Activated CD4-positive, alpha-beta T cell treated with anti-CD3 and anti-CD28 coated beads for 36 hours (primary cell): ENCODE data around the gene CDC25B. TPM values are rescaled to one million over a fixed set of nuclear protein-coding genes. Genes with fewer than 3 reads are reported as not detected.
A peak's percentile ranks its signal among the peaks of the same experiment; 100 is the strongest.
"Not testable (repeated sequence)": the region's sequence is repeated elsewhere in the genome, so short reads cannot be mapped to it uniquely, and the experiment has no call there.

ENCODE experiments used
- ATAC-seq: fragments of 200-7000 bp; cut with Tn5 transposase; one replicate; pipeline ENCODE4 v1.10.0; 2021; ENCODE audit warnings: mild to moderate bottlenecking, moderate library complexity
- CTCF ChIA-PET: fragments of 350-600 bp; sonication (Branson Sonifier 250); formaldehyde crosslinking; loops from one replicate; lab custom pipeline; 2021; ENCODE audit warnings: antibody characterized with exemption; lab: Charles Lee
- POLR2A ChIA-PET: fragments of 350-600 bp; sonication (Branson Sonifier 250); formaldehyde crosslinking; loops from one replicate; lab custom pipeline; 2021; ENCODE audit warnings: antibody characterized with exemption, inconsistent platforms; lab: Charles Lee
- DNase-seq: peaks from one replicate; pipeline ENCODE4 v3.0.0-alpha.2; 2020
- H3K27ac Mint-ChIP-seq: one replicate; pipeline ENCODE4 v1.8.0; 2021; ENCODE audit warnings: mixed read lengths
- H3K27me3 Mint-ChIP-seq: one replicate; pipeline ENCODE4 v1.8.0; 2021; ENCODE audit warnings: mixed read lengths
- H3K36me3 Mint-ChIP-seq: one replicate; pipeline ENCODE4 v1.8.0; 2021; ENCODE audit warnings: low read depth, mixed read lengths
- H3K4me1 Mint-ChIP-seq: one replicate; pipeline ENCODE4 v1.8.0; 2021; ENCODE audit warnings: mixed read lengths
- H3K4me3 Mint-ChIP-seq: one replicate; pipeline ENCODE4 v1.8.0; 2021; ENCODE audit warnings: mild to moderate bottlenecking, moderate library complexity, mixed read lengths
- H3K9me3 Mint-ChIP-seq: one replicate; pipeline ENCODE4 v1.8.0; 2021; ENCODE audit warnings: low read depth, mixed read lengths
- intact Hi-C, 2 experiments: fragments of 100-400 bp; cut with DNase I in 1 of 2; cut with micrococcal nuclease in 1 of 2; formaldehyde crosslinking; loops; one replicate each; pipeline versions ENCODE4 v1.14.2 to v1.15.1; 2022 to 2024; cut with DNase I, micrococcal nuclease
- total RNA-seq, 2 experiments: library from RNA; stranded (reverse); gene quantifications; one replicate each; pipeline ENCODE4 v1.2.3, GENCODE V29; 2021

Gene CDC25B
- total RNA-seq, 2 experiments from 2014 or later: 79.8 to 96.2 TPM

DNA sequence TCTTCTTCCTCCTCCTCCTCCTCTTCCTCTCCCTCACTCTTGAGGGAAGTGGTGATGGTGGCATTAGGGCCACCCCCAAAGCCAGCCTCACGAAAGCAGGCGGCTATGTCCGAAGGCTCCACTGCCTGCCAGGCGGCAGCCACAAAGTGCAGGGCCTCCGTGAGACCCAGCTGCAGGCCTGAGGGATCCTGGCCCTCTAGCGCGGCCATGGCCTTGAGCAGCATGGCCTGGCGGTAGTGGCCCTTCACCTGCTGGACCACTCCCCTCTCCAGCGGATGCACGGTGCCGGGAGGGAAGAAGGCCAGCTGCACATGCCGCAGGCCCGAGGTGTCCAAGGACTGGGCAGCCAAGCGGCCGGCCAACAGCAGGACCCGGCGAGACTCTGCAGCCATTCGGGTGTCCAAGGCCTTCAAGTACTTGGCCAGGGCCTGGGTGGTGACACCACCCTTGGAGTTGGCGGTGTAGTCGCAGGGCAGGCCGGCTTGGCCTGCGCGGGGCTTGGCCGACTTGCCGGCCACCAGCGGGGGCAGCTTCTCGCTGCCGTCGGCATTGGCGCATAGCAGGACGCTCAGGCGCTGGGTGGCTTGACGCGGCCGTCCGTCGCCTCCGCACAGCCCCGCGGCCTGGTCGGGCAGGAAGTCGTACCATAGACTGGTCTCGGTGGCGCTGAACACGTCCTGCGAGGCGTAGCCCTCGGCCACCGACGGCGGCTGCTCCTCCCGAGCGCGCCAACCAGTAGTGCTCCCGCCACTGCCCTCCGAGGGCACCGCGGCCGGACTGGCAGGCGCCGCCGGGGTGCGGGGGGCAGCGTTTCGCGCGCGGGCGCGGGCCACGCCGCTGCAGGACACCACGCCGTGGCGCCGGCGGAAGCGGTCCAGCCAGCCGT lies 10.6 kb upstream of the CDC25B start:
- no peak overlapping the region for H3K27ac Mint-ChIP-seq

DNA sequence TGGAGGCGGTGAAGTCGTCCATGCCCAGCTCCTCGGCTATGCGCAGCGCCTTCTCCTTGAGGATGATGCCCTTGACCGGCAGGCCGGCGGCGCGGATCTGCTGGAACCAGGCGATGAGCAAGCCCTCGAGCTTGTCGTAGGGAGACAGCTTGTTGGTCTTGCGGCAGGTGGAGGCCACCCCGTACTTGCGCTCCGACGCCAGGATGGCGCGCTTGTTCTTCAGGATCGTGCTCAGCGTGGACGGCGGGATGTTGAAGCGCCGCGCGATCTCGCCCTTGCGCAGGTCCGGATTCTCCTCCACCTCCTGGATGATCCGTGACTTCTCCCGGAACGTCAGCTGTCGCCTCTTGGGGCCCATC lies 10.0 kb upstream of the CDC25B start:
- Mint-ChIP-seq H3K4me1 (peaks cover 45% of the 10 kb centered on the region), H3K27me3 (no peaks in the 10 kb centered on the region), H3K4me3 (peak overlapping the region; percentile 77), H3K27ac (peak overlapping the region; percentile 84), H3K9me3 (no peaks in the 10 kb centered on the region), H3K36me3 (peaks cover 13% of the 10 kb centered on the region)
- DNase-seq (peak; percentile 69), ATAC-seq (peak; percentile 32)
- intact Hi-C loops: loop anchor here (1.0 to 5.0 kb wide), 10 partner anchors 9 to 299 kb away; partner anchors contain the start of genes AP5S1 (in 2 of the 2), ADISSP (in 1 of the 2), MAVS (in 1 of the 2) and PANK2 (in 1 of the 2)
- POLR2A ChIA-PET: interaction anchor here (1.2 to 2.4 kb wide), 4 partner anchors 14 to 32 kb away, joined by 4 to 7 read pairs (median 4); partner anchors contain the start of gene ADISSP
- CTCF ChIA-PET: interaction anchor here (0.6 to 6.3 kb wide), 7 partner anchors 13 to 307 kb away, joined by 3 to 44 read pairs (median 4); partner anchors contain the start of genes ADISSP and AP5S1

More for the DNA sequence above, 10.6 kb upstream of the CDC25B start:
- POLR2A ChIA-PET: interaction anchor here (1.2 to 2.4 kb wide), 4 partner anchors 15 to 32 kb away, joined by 4 to 7 read pairs (median 4); partner anchors contain the start of gene ADISSP
- Mint-ChIP-seq H3K9me3 (no peaks in the 10 kb centered on the region), H3K27me3 (no peaks in the 10 kb centered on the region), H3K36me3 (peaks cover 13% of the 10 kb centered on the region), H3K4me1 (peaks cover 52% of the 10 kb centered on the region), H3K4me3 (peak overlapping the region; percentile 77)
- CTCF ChIA-PET: interaction anchor here (0.5 to 6.3 kb wide), 7 partner anchors 14 to 269 kb away, joined by 3 to 44 read pairs (median 4); partner anchors contain the start of genes ADISSP and AP5S1
- DNase-seq: no peak
- no peak for ATAC-seq
- intact Hi-C loops: loop anchor here (1.0 to 5.0 kb wide), 10 partner anchors 10 to 300 kb away; partner anchors contain the start of genes AP5S1 (in 2 of the 2), ADISSP (in 1 of the 2), MAVS (in 1 of the 2) and PANK2 (in 1 of the 2)

- ChIA-PET CTCF (interaction anchor here (0.6 to 6.3 kb wide), 17 partner anchors 9 to 307 kb away, joined by 3 to 44 read pairs (median 4); partner anchors contain the start of genes ADISSP and AP5S1), POLR2A (interaction anchor here (0.6 to 2.4 kb wide), 5 partner anchors 14 to 34 kb away, joined by 3 to 7 read pairs (median 4); partner anchors contain the start of genes ADISSP and AP5S1)
- peak within 1 kb of the TSS; percentile 84 for H3K27ac Mint-ChIP-seq
- intact Hi-C loops: loop anchor here (1.0 to 5.0 kb wide), 10 partner anchors 9 to 299 kb away; partner anchors contain the start of genes AP5S1 (in 2 of the 2), ADISSP (in 1 of the 2), MAVS (in 1 of the 2) and PANK2 (in 1 of the 2)
- peak within 1 kb of the TSS; percentile 77 for H3K4me3 Mint-ChIP-seq
- ATAC-seq (peak; percentile 89), DNase-seq (peak; percentile 95)
- H3K4me1 Mint-ChIP-seq: peaks cover 39% of the 10 kb centered on the region
- peaks cover 13% of the 10 kb centered on the region for H3K36me3 Mint-ChIP-seq
- H3K9me3 Mint-ChIP-seq: no peaks in the 10 kb centered on the region
- H3K27me3 Mint-ChIP-seq: no peaks in the 10 kb centered on the region
These were observed 9.3 kb upstream of the CDC25B start, which contains the start of gene CENPB for GRCh38 chr20:3786665-3787323. TSS of gene CENPB (minus strand) at chr20:3786740. CDS start at chr20:3786483, 257 bp downstream.

- Mint-ChIP-seq H3K27me3 (no peaks in the 10 kb centered on the region), H3K4me1 (peaks cover 35% of the 10 kb centered on the region), H3K27ac (peak overlapping the region; percentile 11), H3K36me3 (peaks cover 13% of the 10 kb centered on the region), H3K4me3 (peak overlapping the region; percentile 59), H3K9me3 (no peaks in the 10 kb centered on the region)
- no peak for ATAC-seq
- POLR2A ChIA-PET: interaction anchor here (1.9 kb wide), 1 partner anchor 13 kb away, joined by 4 read pairs; no protein-coding TSS in a partner anchor
- intact Hi-C loops: loop anchor here (1.0 to 5.0 kb wide), 6 partner anchors 8 to 250 kb away; partner anchors contain the start of genes MAVS (in 1 of the 2) and PANK2 (in 1 of the 2)
- no peak for DNase-seq
- CTCF ChIA-PET: interaction anchor here (0.6 to 6.3 kb wide), 15 partner anchors 9 to 105 kb away, joined by 3 to 44 read pairs (median 4); partner anchors contain the start of genes ADISSP and AP5S1
These were observed 8.6 kb upstream of the CDC25B start for GRCh38 chr20:3787324-3788014.

- POLR2A ChIA-PET: interaction anchor here (0.8 kb wide), 1 partner anchor 99 kb away, joined by 6 read pairs; no protein-coding TSS in a partner anchor
- Mint-ChIP-seq H3K36me3 (peaks cover 8% of the 10 kb centered on the region), H3K4me1 (peaks cover 27% of the 10 kb centered on the region), H3K27ac (no peak overlapping the region), H3K4me3 (no peak overlapping the region), H3K9me3 (no peaks in the 10 kb centered on the region), H3K27me3 (no peaks in the 10 kb centered on the region)
- CTCF ChIA-PET: interaction anchor here (0.6 to 6.3 kb wide), 6 partner anchors 20 to 141 kb away, joined by 3 to 44 read pairs (median 4); partner anchors contain the start of genes ADISSP and AP5S1
- DNase-seq (no peak), ATAC-seq (no peak)
- intact Hi-C loops: loop anchor here in 1 of 2 experiments (5.0 kb wide), 1 partner anchor 249 kb away; no protein-coding TSS in a partner anchor
These were observed 7.4 kb upstream of the CDC25B start for GRCh38 chr20:3788685-3789155.

- H3K36me3 Mint-ChIP-seq, H3K27ac Mint-ChIP-seq, POLR2A ChIA-PET, H3K27me3 Mint-ChIP-seq, DNase-seq, H3K4me3 Mint-ChIP-seq, H3K9me3 Mint-ChIP-seq, ATAC-seq: not testable (repeated sequence)
- intact Hi-C loops: loop anchor here in 1 of 2 experiments (5.0 kb wide), 1 partner anchor 248 kb away; no protein-coding TSS in a partner anchor
- H3K4me1 Mint-ChIP-seq: peaks cover 27% of the 10 kb centered on the region
- CTCF ChIA-PET: interaction anchor here (0.6 to 6.3 kb wide), 3 partner anchors 21 to 140 kb away, joined by 4 to 44 read pairs (median 4); partner anchors contain the start of gene AP5S1
These were observed 6.9 kb upstream of the CDC25B start for GRCh38 chr20:3789201-3789600.

- CTCF ChIA-PET: interaction anchor here (2.6 kb wide), 1 partner anchor 26 kb away, joined by 6 read pairs; the partner anchor contains the start of gene AP5S1
- H3K9me3 Mint-ChIP-seq, H3K27ac Mint-ChIP-seq, ATAC-seq, H3K27me3 Mint-ChIP-seq, DNase-seq, H3K4me3 Mint-ChIP-seq, POLR2A ChIA-PET: not testable (repeated sequence)
- Mint-ChIP-seq H3K36me3 (peaks cover 22% of the 10 kb centered on the region), H3K4me1 (peaks cover 31% of the 10 kb centered on the region)
- intact Hi-C loops: loop anchor here in 1 of 2 experiments (10.0 kb wide), 1 partner anchor 291 kb away; no protein-coding TSS in a partner anchor
These were observed 1.9 kb upstream of the CDC25B start for GRCh38 chr20:3794168-3794567.

DNA sequence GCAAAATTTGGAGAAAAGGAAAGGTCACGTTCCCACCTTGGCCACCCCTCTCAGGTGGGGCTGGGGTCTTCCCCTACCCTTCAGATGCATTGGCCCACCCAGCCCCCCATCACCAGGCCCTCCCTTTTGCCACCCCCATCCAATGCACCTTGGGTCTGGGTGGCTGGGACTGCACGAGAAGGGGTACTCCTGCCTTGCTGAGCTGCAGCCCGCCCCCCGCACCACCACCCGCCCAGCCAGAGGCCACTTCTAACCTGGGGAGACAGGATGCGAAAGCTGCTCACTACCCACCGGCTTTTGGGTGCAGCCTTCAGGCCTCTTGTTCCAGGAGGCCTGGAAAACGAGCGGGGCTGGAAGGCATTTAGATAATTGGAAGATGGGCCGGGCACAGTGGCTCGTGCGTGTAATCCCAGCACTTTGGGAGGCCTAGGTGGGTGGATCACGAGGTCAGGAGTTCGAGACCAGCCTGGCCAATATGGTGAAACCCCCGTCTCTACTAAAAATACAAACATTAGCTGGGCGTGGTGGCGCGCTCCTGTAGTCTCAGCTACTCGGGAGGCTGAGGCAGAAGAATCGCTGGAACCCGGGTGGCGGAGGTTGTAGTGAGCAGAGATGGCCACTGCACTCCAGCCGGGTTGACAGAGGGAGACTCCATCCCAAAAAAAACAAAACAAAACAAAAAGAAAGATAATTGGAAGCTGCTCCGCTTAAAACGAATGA lies 1.2 kb upstream of the CDC25B start:
- Mint-ChIP-seq H3K27me3 (no peaks in the 10 kb centered on the region), H3K4me1 (peaks cover 38% of the 10 kb centered on the region), H3K36me3 (peaks cover 25% of the 10 kb centered on the region), H3K9me3 (no peaks in the 10 kb centered on the region), H3K4me3 (peak overlapping the region; percentile 93), H3K27ac (peak overlapping the region; percentile 98)
- POLR2A ChIA-PET: no interaction called here
- ATAC-seq (no peak), DNase-seq (no peak)
- intact Hi-C loops: loop anchor here (1.0 to 10.0 kb wide), 8 partner anchors 8 to 290 kb away; partner anchors contain the start of genes AP5S1 (in 2 of the 2), ADISSP (in 1 of the 2), CENPB (in 1 of the 2) and MAVS (in 1 of the 2)
- CTCF ChIA-PET: interaction anchor here (2.6 kb wide), 1 partner anchor 26 kb away, joined by 6 read pairs; the partner anchor contains the start of gene AP5S1
